ENCODE measurements around the gene AKR1B1. TPM values are rescaled to one million over a fixed set of nuclear protein-coding genes. Genes with fewer than 3 reads are reported as not detected.

Gene AKR1B1
- total and polyA plus RNA-seq, 2 donors = 41.7 to 109 TPM

- DNase-seq (ENCODE audit: extremely low spot score) = peak; percentile 86
- Histone ChIP-seq H3K36me3 (ENCODE audit: insufficient read depth) (no peaks in the 10 kb centered on the region), H3K4me3 (ENCODE audit: low read depth, low read length) (no peak overlapping the region), H3K27ac (ENCODE audit: low read depth) (peak overlapping the region; percentile 56), H3K4me1 (ENCODE audit: insufficient read depth) (no peaks in the 10 kb centered on the region)
- 3% methylated on average over 31 of the region's 31 CpGs for WGBS
These were observed 26.4 kb downstream of the AKR1B1 start for GRCh38 chr7:134432296-134433152.

- Histone ChIP-seq H3K4me3 (ENCODE audit: low read depth, low read length) (no peak overlapping the region), H3K36me3 (ENCODE audit: insufficient read depth) (no peaks in the 10 kb centered on the region), H3K27ac (ENCODE audit: low read depth) (no peak overlapping the region), H3K4me1 (ENCODE audit: insufficient read depth) (no peaks in the 10 kb centered on the region)
- 62% methylated on average over 11 of the region's 11 CpGs for WGBS
- DNase-seq (ENCODE audit: extremely low spot score) = no peak
These were observed 27.1 kb downstream of the AKR1B1 start for GRCh38 chr7:134431815-134432214.

GRCh38 chr7:134429481-134429880 lies 29.4 kb downstream of the AKR1B1 start:
- H3K36me3 ChIP-seq (ENCODE audit: insufficient read depth) = no peaks in the 10 kb centered on the region
- DNase-seq (ENCODE audit: extremely low spot score) = no peak
- no peaks in the 10 kb centered on the region for H3K4me1 ChIP-seq (ENCODE audit: insufficient read depth)
- no peak overlapping the region for H3K4me3 ChIP-seq (ENCODE audit: low read depth, low read length)
- 70% methylated on average over 6 of the region's 6 CpGs for WGBS
- H3K27ac ChIP-seq (ENCODE audit: low read depth) = no peak overlapping the region

GRCh38 chr7:134428942-134429341 lies 30.0 kb downstream of the AKR1B1 start:
- no peak overlapping the region for H3K27ac ChIP-seq (ENCODE audit: low read depth)
- H3K36me3 ChIP-seq (ENCODE audit: insufficient read depth) = no peaks in the 10 kb centered on the region
- no peak overlapping the region for H3K4me3 ChIP-seq (ENCODE audit: low read depth, low read length)
- WGBS = 81% methylated on average over 9 of the region's 9 CpGs
- no peaks in the 10 kb centered on the region for H3K4me1 ChIP-seq (ENCODE audit: insufficient read depth)
- no peak for DNase-seq (ENCODE audit: extremely low spot score)

GRCh38 chr7:134427896-134428295 lies 31.0 kb downstream of the AKR1B1 start:
- H3K4me3 ChIP-seq (ENCODE audit: low read depth, low read length) = no peak overlapping the region
- no peaks in the 10 kb centered on the region for H3K36me3 ChIP-seq (ENCODE audit: insufficient read depth)
- H3K27ac ChIP-seq (ENCODE audit: low read depth) = no peak overlapping the region
- 71% methylated on average over 2 of the region's 2 CpGs for WGBS
- no peaks in the 10 kb centered on the region for H3K4me1 ChIP-seq (ENCODE audit: insufficient read depth)
- DNase-seq (ENCODE audit: extremely low spot score) = no peak

GRCh38 chr7:134425777-134426176 lies 33.1 kb downstream of the AKR1B1 start:
- no peak for DNase-seq (ENCODE audit: extremely low spot score)
- H3K27ac ChIP-seq (ENCODE audit: low read depth) = no peak overlapping the region
- H3K36me3 ChIP-seq (ENCODE audit: insufficient read depth) = no peaks in the 10 kb centered on the region
- no peaks in the 10 kb centered on the region for H3K4me1 ChIP-seq (ENCODE audit: insufficient read depth)
- WGBS = 98% methylated on average over 1 of the region's 1 CpG
- no peak overlapping the region for H3K4me3 ChIP-seq (ENCODE audit: low read depth, low read length)

- Histone ChIP-seq H3K4me1 (ENCODE audit: insufficient read depth) (no peaks in the 10 kb centered on the region), H3K4me3 (ENCODE audit: low read depth, low read length) (no peak overlapping the region), H3K36me3 (ENCODE audit: insufficient read depth) (no peaks in the 10 kb centered on the region), H3K27ac (ENCODE audit: low read depth) (no peak overlapping the region)
- WGBS = 53% methylated on average over 4 of the region's 4 CpGs
- no peak for DNase-seq (ENCODE audit: extremely low spot score)
These were observed 36.3 kb downstream of the AKR1B1 start for GRCh38 chr7:134422638-134423037.

GRCh38 chr7:134422008-134422407 lies 36.9 kb downstream of the AKR1B1 start:
- Histone ChIP-seq H3K27ac (ENCODE audit: low read depth) (no peak overlapping the region), H3K4me1 (ENCODE audit: insufficient read depth) (no peaks in the 10 kb centered on the region), H3K4me3 (ENCODE audit: low read depth, low read length) (no peak overlapping the region), H3K36me3 (ENCODE audit: insufficient read depth) (no peaks in the 10 kb centered on the region)
- 58% methylated on average over 3 of the region's 3 CpGs for WGBS
- DNase-seq (ENCODE audit: extremely low spot score) = no peak

GRCh38 chr7:134420424-134421125 lies 38.3 kb downstream of the AKR1B1 start:
- WGBS = 35% methylated on average over 8 of the region's 8 CpGs
- DNase-seq (ENCODE audit: extremely low spot score) = peak; percentile 20

GRCh38 chr7:134419875-134420274 lies 39.0 kb downstream of the AKR1B1 start:
- Histone ChIP-seq H3K27ac (ENCODE audit: low read depth) (no peak overlapping the region), H3K4me1 (ENCODE audit: insufficient read depth) (no peaks in the 10 kb centered on the region), H3K4me3 (ENCODE audit: low read depth, low read length) (no peak overlapping the region), H3K36me3 (ENCODE audit: insufficient read depth) (no peaks in the 10 kb centered on the region)
- DNase-seq (ENCODE audit: extremely low spot score) = no peak
- 54% methylated on average over 3 of the region's 3 CpGs for WGBS

More at GRCh38 chr7:134420424-134421125, 38.3 kb downstream of the AKR1B1 start:
- H3K4me3 ChIP-seq (ENCODE audit: low read depth, low read length) = no peak overlapping the region
- H3K27ac ChIP-seq (ENCODE audit: low read depth) = no peak overlapping the region
- no peaks in the 10 kb centered on the region for H3K36me3 ChIP-seq (ENCODE audit: insufficient read depth)
- no peaks in the 10 kb centered on the region for H3K4me1 ChIP-seq (ENCODE audit: insufficient read depth)

GRCh38 chr7:134419085-134419484 lies 39.8 kb downstream of the AKR1B1 start:
- H3K36me3 ChIP-seq (ENCODE audit: insufficient read depth) = no peaks in the 10 kb centered on the region
- no peak for DNase-seq (ENCODE audit: extremely low spot score)
- no peaks in the 10 kb centered on the region for H3K4me1 ChIP-seq (ENCODE audit: insufficient read depth)
- 89% methylated on average over 3 of the region's 3 CpGs for WGBS
- no peak overlapping the region for H3K4me3 ChIP-seq (ENCODE audit: low read depth, low read length)
- H3K27ac ChIP-seq (ENCODE audit: low read depth) = no peak overlapping the region

GRCh38 chr7:134415700-134416099 lies 43.2 kb downstream of the AKR1B1 start:
- DNase-seq (ENCODE audit: extremely low spot score) = no peak
- no peaks in the 10 kb centered on the region for H3K36me3 ChIP-seq (ENCODE audit: insufficient read depth)
- no peaks in the 10 kb centered on the region for H3K4me1 ChIP-seq (ENCODE audit: insufficient read depth)
- no peak overlapping the region for H3K4me3 ChIP-seq (ENCODE audit: low read depth, low read length)
- H3K27ac ChIP-seq (ENCODE audit: low read depth) = no peak overlapping the region

GRCh38 chr7:134414109-134414508 lies 44.8 kb downstream of the AKR1B1 start:
- H3K27ac ChIP-seq (ENCODE audit: low read depth) = no peak overlapping the region
- WGBS = 79% methylated on average over 4 of the region's 4 CpGs

GRCh38 chr7:134407311-134407710 lies 51.6 kb downstream of the AKR1B1 start:
- no peak overlapping the region for H3K4me3 ChIP-seq (ENCODE audit: low read depth, low read length)
- DNase-seq (ENCODE audit: extremely low spot score) = no peak
- no peaks in the 10 kb centered on the region for H3K4me1 ChIP-seq (ENCODE audit: insufficient read depth)
- 62% methylated on average over 3 of the region's 3 CpGs for WGBS
- no peak overlapping the region for H3K27ac ChIP-seq (ENCODE audit: low read depth)
- H3K36me3 ChIP-seq (ENCODE audit: insufficient read depth) = no peaks in the 10 kb centered on the region

More at GRCh38 chr7:134414109-134414508, 44.8 kb downstream of the AKR1B1 start:
- DNase-seq (ENCODE audit: extremely low spot score) = no peak
- no peak overlapping the region for H3K4me3 ChIP-seq (ENCODE audit: low read depth, low read length)
- H3K4me1 ChIP-seq (ENCODE audit: insufficient read depth) = no peaks in the 10 kb centered on the region
- no peaks in the 10 kb centered on the region for H3K36me3 ChIP-seq (ENCODE audit: insufficient read depth)

Data from urinary bladder (tissue), 4 donors.